Activated CD8-positive, alpha-beta memory T cell treated with anti-CD3 and anti-CD28 coated beads, Interleukin-2, amount 50 U/mL, for 24 hours (primary cell): ENCODE data around the gene IPO8.
"Not testable (repeated sequence)": the region's sequence is repeated elsewhere in the genome, so short reads cannot be mapped to it uniquely, and the experiment has no call there.

Source experiments
- DNase-seq: peaks from one replicate; pipeline ENCODE4 v3.0.0-alpha.2; 2020; ENCODE audit errors: extremely low read depth

Gene IPO8

GRCh38 chr12:30604302-30604701 lies 91.4 kb downstream of the IPO8 start:
- DNase-seq: not testable (repeated sequence)

GRCh38 chr12:30603129-30603528 lies 92.5 kb downstream of the IPO8 start:
- DNase-seq: no peak

- no peak for DNase-seq
Observed at GRCh38 chr12:30602678-30603077, 93.0 kb downstream of the IPO8 start.

GRCh38 chr12:30599608-30600007 lies 96.1 kb downstream of the IPO8 start:
- no peak for DNase-seq

GRCh38 chr12:30598889-30599288 lies 96.8 kb downstream of the IPO8 start:
- no peak for DNase-seq

- DNase-seq: no peak
Observed at GRCh38 chr12:30595742-30596141, 99.9 kb downstream of the IPO8 start.

- no peak for DNase-seq
Observed at GRCh38 chr12:30594509-30594908, 101.2 kb downstream of the IPO8 start.

- not testable (repeated sequence) for DNase-seq
Observed at GRCh38 chr12:30588572-30588971, 107.1 kb downstream of the IPO8 start.

- no peak for DNase-seq
Observed at GRCh38 chr12:30587782-30588181, 107.9 kb downstream of the IPO8 start.

- DNase-seq: no peak
Observed at GRCh38 chr12:30585877-30586276, 109.8 kb downstream of the IPO8 start.

GRCh38 chr12:30582943-30583342 lies 112.7 kb downstream of the IPO8 start:
- no peak for DNase-seq

GRCh38 chr12:30580344-30580743 lies 115.3 kb downstream of the IPO8 start:
- no peak for DNase-seq
